GDM1 (cell line): ENCODE results near the gene INTS6.

Experiments used
- DNase-seq: peaks from one replicate; lab custom pipeline; 2025; lab: John Stamatoyannopoulos, UW

The INTS6 gene

DNA sequence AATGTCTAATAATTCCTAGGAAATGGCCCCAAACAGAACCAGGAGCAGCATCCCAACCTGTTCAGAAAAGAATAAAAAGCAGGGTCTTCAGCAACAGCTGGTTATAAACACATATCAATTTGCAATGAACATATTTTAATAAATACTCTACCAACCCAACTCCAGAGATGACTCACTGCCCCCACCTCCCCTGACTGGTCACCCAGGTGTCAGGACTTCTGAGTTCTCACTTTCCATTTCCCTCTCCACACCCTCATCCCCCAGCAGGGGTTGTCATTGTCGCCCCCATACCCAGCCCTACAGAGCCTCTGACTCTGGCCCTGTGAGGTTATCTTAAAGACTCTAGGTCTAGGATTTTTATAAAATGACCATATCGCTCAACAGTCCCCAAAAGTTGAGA, 106.4 kb downstream of the INTS6 start:
- no peak for DNase-seq

- no peak for DNase-seq
These were observed 109.4 kb downstream of the INTS6 start for GRCh38 chr13:51343475-51343874.

GRCh38 chr13:51342706-51343105, 110.1 kb downstream of the INTS6 start:
- DNase-seq = no peak

GRCh38 chr13:51341791-51342190, 111.0 kb downstream of the INTS6 start:
- no peak for DNase-seq

DNA sequence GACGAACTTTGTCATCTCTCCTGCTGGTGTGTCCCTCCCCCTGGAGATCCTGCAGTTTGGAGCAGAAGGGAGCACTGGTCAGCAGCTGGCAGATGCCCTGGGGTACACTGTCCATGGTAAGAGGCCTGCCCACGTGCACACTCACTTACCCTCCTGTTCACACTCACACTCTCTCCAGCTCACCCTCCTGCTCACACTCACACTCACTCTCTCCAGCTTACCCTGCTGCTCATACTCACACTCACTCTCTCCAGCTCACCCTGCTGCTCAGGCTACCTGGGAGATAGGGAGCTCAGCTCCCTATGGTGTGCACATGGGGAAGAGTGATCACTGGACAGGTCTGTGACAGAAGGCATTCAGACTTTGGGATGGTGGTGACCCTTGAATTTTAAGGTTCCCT, 111.6 kb downstream of the INTS6 start:
- DNase-seq = no peak

- no peak for DNase-seq
These were observed 112.7 kb downstream of the INTS6 start for GRCh38 chr13:51339952-51340732.

- no peak for DNase-seq
These were observed 113.5 kb downstream of the INTS6 start, which contains the start of gene SERPINE3 for GRCh38 chr13:51339354-51339753. TSS of gene SERPINE3 (plus strand) at chr13:51339691. CDS start at chr13:51341092, 1,401 bp downstream.

DNA sequence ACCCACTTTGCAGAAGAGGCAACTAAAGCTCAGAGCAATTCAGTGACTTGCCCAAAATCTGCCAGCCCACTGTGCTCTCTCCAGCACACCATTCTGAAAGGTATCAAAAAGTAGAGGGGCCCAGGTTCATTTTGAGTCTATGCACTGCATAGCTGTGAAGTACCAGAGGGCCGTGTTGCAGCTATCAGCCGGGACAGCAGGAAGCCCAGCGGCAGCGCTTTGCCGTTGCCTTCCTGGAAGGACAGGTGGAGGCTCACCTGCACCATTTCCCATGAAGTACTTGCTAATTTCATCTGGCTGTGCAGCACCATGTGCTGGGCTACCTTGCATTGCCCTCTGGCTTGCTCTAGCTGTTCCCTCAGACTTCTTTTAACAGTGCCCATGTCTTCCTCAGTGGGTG, 116.1 kb downstream of the INTS6 start:
- no peak for DNase-seq

- no peak for DNase-seq
These were observed 119.0 kb downstream of the INTS6 start for GRCh38 chr13:51333826-51334225.

DNA sequence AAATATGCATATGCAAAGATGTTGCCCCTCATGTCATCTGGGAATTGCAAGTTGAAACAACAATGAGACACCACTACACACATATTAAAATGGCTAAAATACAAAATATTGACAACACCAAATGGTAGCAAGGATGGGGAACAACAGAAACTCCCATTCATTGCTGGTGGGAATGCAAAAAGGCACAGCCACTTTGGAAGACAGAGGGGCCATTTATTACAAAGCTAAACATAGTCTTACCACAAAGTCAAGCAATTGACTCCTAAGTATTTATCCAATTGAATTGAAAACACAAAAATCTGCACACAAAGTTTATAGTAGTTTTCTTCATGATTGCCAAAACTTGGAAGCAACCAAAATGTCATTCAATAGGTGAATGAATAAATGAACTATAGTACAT, 119.4 kb downstream of the INTS6 start:
- no peak for DNase-seq

- DNase-seq = no peak
These were observed 120.1 kb downstream of the INTS6 start for GRCh38 chr13:51332566-51333361.

DNA sequence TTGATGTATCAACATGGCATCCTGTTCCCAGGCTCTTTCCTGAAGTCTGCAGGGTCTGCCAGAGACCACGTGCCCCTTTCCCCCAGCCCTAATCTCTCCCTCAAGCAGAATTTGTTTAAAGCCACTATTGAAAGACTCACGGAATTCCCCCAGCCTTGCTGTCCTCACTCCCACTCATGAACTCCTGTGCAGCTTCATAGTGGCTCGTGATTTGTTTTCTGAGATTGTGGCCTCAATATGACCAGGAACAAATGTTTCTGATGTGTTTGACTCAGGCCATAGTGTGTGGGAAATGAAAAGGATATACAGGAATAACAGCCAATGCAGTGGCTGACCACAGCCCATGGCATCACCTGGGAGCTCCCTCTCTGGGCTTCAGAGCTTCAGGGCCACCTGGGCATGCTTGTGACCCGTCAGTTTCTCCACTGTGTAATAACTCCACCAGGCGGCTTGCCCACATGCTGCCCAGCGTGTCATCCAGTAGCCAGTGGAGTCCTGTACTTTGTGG, 121.4 kb downstream of the INTS6 start:
- DNase-seq = no peak

GRCh38 chr13:51330791-51331190, 122.0 kb downstream of the INTS6 start:
- peak; percentile 84 for DNase-seq

DNA sequence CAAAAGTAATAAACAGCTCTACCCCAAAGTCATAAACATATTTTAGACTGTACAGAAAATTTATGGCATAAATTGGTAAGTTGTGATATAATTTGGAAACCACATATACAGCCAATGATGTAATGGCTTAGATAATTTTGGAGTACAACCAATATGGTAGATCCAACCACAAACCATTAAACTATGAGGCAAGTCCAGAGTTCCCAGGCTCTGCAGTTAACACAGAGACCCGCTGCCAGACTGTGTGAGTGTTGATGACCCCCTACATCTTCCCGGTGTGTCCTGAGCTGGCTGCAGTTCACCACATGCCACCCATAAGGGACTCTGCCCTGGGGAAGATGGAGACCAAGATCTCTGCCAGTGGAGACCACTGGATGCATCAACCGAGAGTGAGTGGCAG, 123.2 kb downstream of the INTS6 start:
- DNase-seq = no peak

GRCh38 chr13:51328488-51328887, 124.3 kb downstream of the INTS6 start:
- DNase-seq = no peak

DNA sequence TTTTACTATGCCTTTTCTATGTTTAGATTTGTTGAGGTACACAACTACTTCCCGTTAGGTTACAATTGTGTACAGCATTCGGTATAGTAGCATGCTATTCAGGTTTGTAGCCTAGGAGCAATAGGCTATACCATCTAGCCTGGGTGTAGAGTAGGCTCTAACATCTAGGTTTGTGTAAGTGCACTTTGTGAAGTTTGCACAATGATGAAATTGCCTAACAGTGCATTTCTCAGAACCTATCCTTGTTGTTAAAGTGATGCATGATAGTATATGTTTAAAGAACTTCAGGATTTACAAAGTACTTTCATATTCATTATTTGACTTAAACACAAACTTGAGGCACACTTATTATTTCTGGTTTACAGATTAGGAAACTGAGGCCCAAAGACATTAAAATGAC, 124.9 kb downstream of the INTS6 start:
- DNase-seq = no peak

- DNase-seq = no peak
These were observed 126.1 kb downstream of the INTS6 start for GRCh38 chr13:51326777-51327176.

- no peak for DNase-seq
These were observed 127.0 kb downstream of the INTS6 start for GRCh38 chr13:51325837-51326236.

GRCh38 chr13:51324714-51325420, 128.0 kb downstream of the INTS6 start:
- no peak for DNase-seq

GRCh38 chr13:51323824-51324511, 128.9 kb downstream of the INTS6 start:
- DNase-seq = no peak

DNA sequence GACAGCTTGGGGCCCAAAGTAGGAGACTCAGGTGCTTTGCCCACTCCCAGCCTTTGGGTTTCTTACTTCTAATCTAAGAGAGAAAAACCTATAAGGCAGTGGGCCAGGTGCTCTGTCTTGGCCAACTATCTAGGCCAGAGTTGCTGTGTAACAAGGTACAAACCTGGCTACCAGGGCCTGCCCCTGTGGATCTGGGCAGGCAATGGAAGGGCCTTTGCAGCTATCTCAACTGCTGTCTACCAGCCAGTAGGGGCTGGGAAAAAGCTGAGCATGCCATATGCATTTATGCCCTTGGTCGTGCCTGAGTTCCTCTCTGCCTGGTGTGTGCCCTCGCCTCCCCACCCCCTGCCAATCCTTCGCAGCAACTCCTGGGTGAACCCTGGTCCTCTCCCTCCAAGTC, 130.0 kb downstream of the INTS6 start:
- DNase-seq = no peak

DNA sequence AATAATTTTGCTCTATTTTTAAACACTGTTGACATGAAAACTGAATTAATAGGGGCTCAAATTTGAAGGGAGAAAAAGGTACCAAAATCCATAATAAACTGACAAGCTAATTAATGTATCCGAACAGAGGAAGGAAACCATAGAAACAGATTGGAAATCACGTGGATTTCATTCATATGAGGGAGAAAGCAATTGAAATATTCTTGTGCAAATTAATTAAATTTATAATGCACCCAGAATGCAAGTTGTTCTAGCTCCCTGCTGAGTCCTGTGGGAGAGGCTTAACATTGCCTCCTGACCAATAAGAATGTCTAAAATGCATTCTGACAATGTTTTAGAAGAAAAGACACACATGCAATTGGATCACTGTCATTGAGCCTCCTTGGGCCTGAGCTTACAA, 131.0 kb downstream of the INTS6 start:
- DNase-seq = no peak
